ENCODE measurements around the gene STPG2. TPM values are rescaled to one million over a fixed set of nuclear protein-coding genes. Genes with fewer than 3 reads are reported as not detected.
A peak's percentile ranks its signal among the peaks of the same experiment; 100 is the strongest.

STPG2 gene
- total and polyA plus RNA-seq, 10 of the 15 experiments (the other 5 are each of a cell fraction or from before 2014, with no cell fraction given), result 0.13 to 0.24 TPM; not detected in 8

GRCh38 chr4:98151145-98151924 lies 8.1 kb upstream of the STPG2 start (continued):
- TF ChIP-seq MTA2 (IDR thresholded peaks at IDR 0.05; ENCODE audit: low read depth), result no peak
- no peak for TF ChIP-seq MEF2B (IDR thresholded peaks at IDR 0.05; ENCODE audit: partially characterized antibody, poor library complexity, severe bottlenecking)
- no peak for TF ChIP-seq BCL11A (IDR thresholded peaks at IDR 0.05; ENCODE audit: low read depth, low read length)

- intact Hi-C loops (cut with micrococcal nuclease; ENCODE audit: unreplicated experiment), result loop anchor here (5.0 kb wide), 2 partner anchors 317 to 907 kb away; no protein-coding TSS in a partner anchor
- POLR2A ChIA-PET, result no interaction called here
- in situ Hi-C loops (cut with MboI), result no loop called here
Measured at GRCh38 chr4:98150092-98150761, 7.0 kb upstream of the STPG2 start.

More at GRCh38 chr4:98150092-98150761, 7.0 kb upstream of the STPG2 start:
- no peak overlapping the region for H3K4me3 ChIP-seq
- no peaks in the 10 kb centered on the region; a peak in 1 of 4 replicates for H3K27me3 ChIP-seq (replicated peaks in 1 of 2; ENCODE audit: control insufficient read depth in 2 of 2, insufficient read depth in 2 of 2, low read length in 1 of 2)
- RAD21 ChIA-PET (ENCODE audit: unreplicated experiment), result no interaction called here
- SMC1A ChIA-PET (ENCODE audit: uncharacterized antibody, unreplicated experiment), result interaction anchor here (0.8 to 2.8 kb wide), 2 partner anchors 778 to 906 kb away, joined by 3 to 12 read pairs; no protein-coding TSS in a partner anchor
- TF ChIP-seq ZNF384 (IDR thresholded peaks at IDR 0.05; ENCODE audit: borderline replicate concordance, low read depth, low read length) (peak; percentile 44; the same call in 1 of the 2 replicates), TAF1 (IDR thresholded peaks at IDR 0.05; ENCODE audit: borderline replicate concordance, low read depth, low read length) (no peak), SMC3 (IDR thresholded peaks at IDR 0.05; ENCODE audit: borderline replicate concordance, low read length) (peak; percentile 29; the same call in 1 of the 2 replicates), EZH2 (IDR thresholded peaks at IDR 0.05; ENCODE audit: borderline replicate concordance, control insufficient read depth, low read depth, low read length) (no peak), NBN (IDR thresholded peaks at IDR 0.05) (no peak), NR2C1 (IDR thresholded peaks at IDR 0.05) (no peak), TCF7 (IDR thresholded peaks at IDR 0.05; ENCODE audit: borderline replicate concordance) (no peak)
- no peaks in the 10 kb centered on the region for H3K9me3 ChIP-seq (replicated peaks; ENCODE audit: control insufficient read depth, insufficient read depth, low read length)
- no peaks in the 10 kb centered on the region for H3K36me3 ChIP-seq (ENCODE audit: control insufficient read depth in 2 of 2, insufficient read depth in 2 of 2, low read length in 1 of 2)
- no peak for FAIRE-seq
- no peak overlapping the region for H3K9ac ChIP-seq (ENCODE audit: control insufficient read depth, insufficient read depth, low read length)
- H2AFZ ChIP-seq (ENCODE audit: control insufficient read depth, low read depth, low read length), result no peak overlapping the region
- BruUV-seq (replicated peaks), result no TSS peak
- H3K79me2 ChIP-seq (ENCODE audit: control insufficient read depth, insufficient read depth, low read length), result no peaks in the 10 kb centered on the region
- H3K4me2 ChIP-seq (ENCODE audit: control insufficient read depth, insufficient read depth), result no peak overlapping the region
- H3K4me1 ChIP-seq (ENCODE audit: control insufficient read depth, insufficient read depth, low read length), result no peaks in the 10 kb centered on the region
- no peaks in the 10 kb centered on the region for H4K20me1 ChIP-seq (ENCODE audit: control insufficient read depth, insufficient read depth)
- DNase-seq (ENCODE audit: low read depth, low spot score), result no peak
- H3K27ac ChIP-seq (ENCODE audit: control insufficient read depth, insufficient read depth), result no peak overlapping the region
- ATAC-seq, result no peak
- CTCF ChIA-PET, result interaction anchor here (1.4 to 2.6 kb wide), 3 partner anchors 318 to 906 kb away, joined by 10 to 11 read pairs (median 11); partner anchors contain the start of gene METAP1
